Mesenchymal stem cell (in vitro differentiated cells and primary cell): Measurements from ENCODE around the gene CDK14.

Source experiments
- DNase-seq: peaks from one replicate; pipeline ENCODE4 v3.0.0-alpha.2; 2013
- H2AFZ ChIP-seq: one replicate; pipeline ENCODE4 v1.6.1; 2013; ENCODE audit warnings: low read depth, mild to moderate bottlenecking, control low read depth, inconsistent platforms, low read length, moderate library complexity
- H2AK5ac ChIP-seq: 2 replicates; pipeline ENCODE4 v1.6.1; 2013; ENCODE audit warnings: low read length, moderate library complexity, mild to moderate bottlenecking, inconsistent platforms; ENCODE audit not compliant: severe bottlenecking
- H2BK120ac ChIP-seq: one replicate; pipeline ENCODE4 v1.6.1; 2013; ENCODE audit warnings: low read depth, mild to moderate bottlenecking, inconsistent platforms, low read length, moderate library complexity
- H2BK12ac ChIP-seq, 2 experiments: one replicate each; pipeline ENCODE4 v1.6.1; 2013; ENCODE audit warnings: inconsistent platforms in 2 of 2, low read length in 2 of 2, mild to moderate bottlenecking in 2 of 2, moderate library complexity in 2 of 2, control low read depth in 1 of 2
- H2BK15ac ChIP-seq: one replicate; pipeline ENCODE4 v1.6.1; 2013; ENCODE audit warnings: mild to moderate bottlenecking, low read depth, inconsistent platforms; ENCODE audit not compliant: poor library complexity, severe bottlenecking
- H2BK5ac ChIP-seq: 2 replicates; pipeline ENCODE4 v1.6.1; 2013; ENCODE audit warnings: low read depth, mild to moderate bottlenecking, low read length, control low read depth, inconsistent platforms; ENCODE audit not compliant: poor library complexity, severe bottlenecking
- H3K14ac ChIP-seq, 2 experiments: one replicate each; pipeline ENCODE4 v1.6.1; 2013; ENCODE audit warnings: inconsistent platforms in 2 of 2, low read length in 2 of 2, control low read depth in 1 of 2, mild to moderate bottlenecking in 1 of 2, moderate library complexity in 1 of 2
- H3K18ac ChIP-seq, 2 experiments: one replicate each; pipeline ENCODE4 v1.6.1; 2013; ENCODE audit warnings: inconsistent platforms in 2 of 2, low read length in 2 of 2, control low read depth in 1 of 2, low read depth in 1 of 2, mild to moderate bottlenecking in 1 of 2
- H3K23ac ChIP-seq, 2 experiments: one replicate each; pipeline ENCODE4 v1.6.1; 2013; ENCODE audit warnings: inconsistent platforms in 2 of 2, low read length in 2 of 2, mild to moderate bottlenecking in 2 of 2, moderate library complexity in 2 of 2, control low read depth in 1 of 2
- H3K27ac ChIP-seq: 2 replicates; pipeline ENCODE4 v1.5.1; 2013; ENCODE audit warnings: mild to moderate bottlenecking, moderate library complexity, low read length, control low read depth, inconsistent platforms; ENCODE audit not compliant: poor library complexity, severe bottlenecking
- H3K27me3 ChIP-seq, 2 experiments: 2 replicates each; pipeline versions ENCODE4 v1.6.1 to v1.7.0; 2013; ENCODE audit warnings: low read length in 2 of 2, mild to moderate bottlenecking in 2 of 2, moderate library complexity in 2 of 2, control low read depth in 1 of 2, inconsistent platforms in 1 of 2; ENCODE audit not compliant: control insufficient read depth in 1 of 2, insufficient read depth in 1 of 2
- H3K36me3 ChIP-seq, 2 experiments: 2 replicates each; pipeline versions ENCODE4 v1.6.1 to v1.7.0; 2013; ENCODE audit warnings: low read length in 2 of 2, control low read depth in 1 of 2, inconsistent platforms in 1 of 2, low read depth in 1 of 2, mild to moderate bottlenecking in 1 of 2; ENCODE audit not compliant: insufficient read depth in 2 of 2, control insufficient read depth in 1 of 2
- H3K4ac ChIP-seq, 2 experiments: one replicate each; pipeline ENCODE4 v1.6.1; 2013; ENCODE audit warnings: inconsistent platforms in 2 of 2, low read length in 2 of 2, mild to moderate bottlenecking in 2 of 2, moderate library complexity in 2 of 2, control low read depth in 1 of 2, low read depth in 1 of 2
- H3K4me1 ChIP-seq: 2 replicates; pipeline ENCODE4 v1.6.1; 2013; ENCODE audit warnings: low read depth, low read length, control low read depth; ENCODE audit not compliant: control insufficient read depth, insufficient read depth
- H3K4me2 ChIP-seq: 2 replicates; pipeline ENCODE4 v1.6.1; 2013; ENCODE audit warnings: low read length, mild to moderate bottlenecking, inconsistent platforms; ENCODE audit not compliant: poor library complexity, severe bottlenecking
- H3K4me3 ChIP-seq, 2 experiments: 2 replicates each; pipeline versions ENCODE4 v1.5.1 to v1.7.0; 2013; ENCODE audit warnings: low read length in 2 of 2, mild to moderate bottlenecking in 2 of 2, control low read depth in 1 of 2, low read depth in 1 of 2; ENCODE audit not compliant: insufficient read depth in 1 of 2
- H3K79me1 ChIP-seq: replicated peaks from 2 replicates; pipeline ENCODE4 v1.6.1; 2013; ENCODE audit warnings: mild to moderate bottlenecking, control low read depth, low read length, inconsistent platforms; ENCODE audit not compliant: poor library complexity, severe bottlenecking
- H3K9ac ChIP-seq: 2 replicates; pipeline ENCODE4 v1.7.0; 2013; ENCODE audit warnings: mild to moderate bottlenecking, low read length, moderate library complexity
- H3K9me3 ChIP-seq: 2 replicates; pipeline ENCODE4 v1.7.0; 2013; ENCODE audit warnings: mild to moderate bottlenecking, low read length; ENCODE audit not compliant: control insufficient read depth
- H4K8ac ChIP-seq: one replicate; pipeline ENCODE4 v1.6.1; 2013; ENCODE audit warnings: inconsistent platforms, mild to moderate bottlenecking, low read length, moderate library complexity
- H4K91ac ChIP-seq: one replicate; pipeline ENCODE4 v1.6.1; 2013; ENCODE audit warnings: mild to moderate bottlenecking, low read length, inconsistent platforms
- WGBS: methylation state at CpG from one replicate; pipeline ENCODE4 v1.1.7; 2013; ENCODE audit warnings: mixed read lengths; 5-methylcytosine and 5-hydroxymethylcytosine counted together

The CDK14 gene

GRCh38 chr7:90621747-90622140, 25.6 kb downstream of the CDK14 start:
- H2BK5ac ChIP-seq = no peak overlapping the region
- H3K4me1 ChIP-seq = peaks cover 9% of the 10 kb centered on the region
- H3K27ac ChIP-seq = no peak overlapping the region
- H2AK5ac ChIP-seq = no peak overlapping the region
- H3K4ac ChIP-seq = no peak overlapping the region
- no peak overlapping the region for H3K4me2 ChIP-seq
- H3K4me3 ChIP-seq = no peak overlapping the region
- no peak overlapping the region for H3K14ac ChIP-seq
- no peaks in the 10 kb centered on the region for H3K9me3 ChIP-seq
- H2BK120ac ChIP-seq = no peak overlapping the region
- no peak overlapping the region for H2AFZ ChIP-seq
- H3K79me1 ChIP-seq = peaks cover 23% of the 10 kb centered on the region
- H3K27me3 ChIP-seq = no peaks in the 10 kb centered on the region
- H2BK12ac ChIP-seq = no peak overlapping the region
- H2BK15ac ChIP-seq = no peak overlapping the region
- H3K36me3 ChIP-seq = no peaks in the 10 kb centered on the region
- H3K9ac ChIP-seq = no peak overlapping the region
- peak; percentile 15 for DNase-seq
- no peak overlapping the region for H3K23ac ChIP-seq
- H4K91ac ChIP-seq = no peak overlapping the region
- 49% methylated on average over 4 of the region's 4 CpGs for WGBS
- H4K8ac ChIP-seq = no peak overlapping the region
- no peak overlapping the region for H3K18ac ChIP-seq

DNA sequence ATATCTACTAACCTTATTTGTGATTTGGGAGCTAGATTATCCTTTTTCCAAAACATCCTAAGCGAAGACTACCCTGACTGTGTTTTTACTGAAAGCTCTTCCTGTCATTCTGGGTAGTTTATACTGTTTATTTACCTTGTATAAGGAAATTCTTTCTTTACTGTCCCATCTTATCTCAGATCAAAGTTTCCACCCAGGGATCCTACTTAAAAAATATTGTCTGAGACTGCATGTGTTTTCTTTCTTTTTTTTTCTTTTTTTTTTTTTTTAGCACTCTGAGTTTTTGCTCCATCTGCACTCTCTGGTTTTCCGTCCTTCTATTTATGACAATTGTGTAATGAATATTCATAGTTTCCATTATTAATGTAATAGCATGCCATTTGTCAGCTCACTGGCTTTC, 26.5 kb downstream of the CDK14 start:
- no CpG with 5 or more reads among the region's 2 CpGs for WGBS
- no peak overlapping the region for H3K4me3 ChIP-seq
- no peaks in the 10 kb centered on the region for H3K36me3 ChIP-seq
- H3K4me2 ChIP-seq = no peak overlapping the region
- H3K23ac ChIP-seq = no peak overlapping the region
- H3K4ac ChIP-seq = no peak overlapping the region
- no peak overlapping the region for H3K9ac ChIP-seq
- no peak overlapping the region for H2AK5ac ChIP-seq
- no peaks in the 10 kb centered on the region for H3K9me3 ChIP-seq
- no peak overlapping the region for H3K18ac ChIP-seq
- no peak overlapping the region for H4K8ac ChIP-seq
- no peak overlapping the region for H2BK5ac ChIP-seq
- H3K27ac ChIP-seq = no peak overlapping the region
- peaks cover 24% of the 10 kb centered on the region for H3K79me1 ChIP-seq
- H3K27me3 ChIP-seq = no peaks in the 10 kb centered on the region
- no peak overlapping the region for H4K91ac ChIP-seq
- H3K14ac ChIP-seq = no peak overlapping the region
- H2BK15ac ChIP-seq = no peak overlapping the region
- no peak for DNase-seq
- H2BK12ac ChIP-seq = no peak overlapping the region
- H2AFZ ChIP-seq = no peak overlapping the region
- peaks cover 9% of the 10 kb centered on the region for H3K4me1 ChIP-seq
- no peak overlapping the region for H2BK120ac ChIP-seq

DNA sequence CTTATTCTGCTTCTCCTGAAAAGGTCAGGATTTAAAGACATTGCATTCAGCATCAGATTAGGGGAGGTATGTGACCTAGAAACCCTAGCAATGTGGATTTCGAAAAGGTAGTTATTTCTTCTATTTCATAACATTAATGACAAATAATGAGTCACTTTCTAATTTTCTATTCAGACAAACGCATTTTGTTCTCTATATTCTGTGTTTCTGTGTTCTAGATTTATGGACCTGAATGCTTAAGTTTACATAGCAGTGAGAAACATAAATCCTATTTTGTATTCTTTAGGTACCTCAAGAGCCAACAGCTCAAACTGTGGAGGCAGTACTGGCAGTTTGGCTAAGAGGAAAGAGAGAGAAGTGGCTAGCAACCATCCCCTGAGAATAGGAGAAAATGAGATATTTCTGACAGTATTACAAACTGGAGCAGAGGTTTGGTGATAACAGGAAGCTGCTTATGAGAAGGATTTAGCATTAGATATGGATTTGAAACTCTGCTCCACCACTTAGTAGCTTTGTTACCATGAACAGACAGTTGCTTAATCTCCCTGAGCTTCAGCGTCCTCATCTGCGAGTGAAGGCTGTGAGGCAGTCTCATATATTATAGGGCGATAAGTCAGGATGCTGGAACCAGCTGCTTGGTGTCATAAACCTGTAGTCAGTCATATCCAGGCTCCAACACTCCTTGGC, 28.2 kb downstream of the CDK14 start:
- no peaks in the 10 kb centered on the region for H3K27me3 ChIP-seq
- 17% methylated on average over 3 of the region's 5 CpGs for WGBS
- H3K79me1 ChIP-seq = peaks cover 26% of the 10 kb centered on the region
- no peak overlapping the region for H2AFZ ChIP-seq
- H3K4me3 ChIP-seq = peak overlapping the region in 1 of 2 experiments; percentile 64
- peak overlapping the region; percentile 34 for H2AK5ac ChIP-seq
- H4K8ac ChIP-seq = peak overlapping the region; percentile 39
- H3K36me3 ChIP-seq = no peaks in the 10 kb centered on the region
- H2BK15ac ChIP-seq = no peak overlapping the region
- peak overlapping the region; percentile 64 for H3K9ac ChIP-seq
- H3K23ac ChIP-seq = peak overlapping the region in 1 of 2 experiments; percentile 85
- H2BK120ac ChIP-seq = peak overlapping the region; percentile 57
- no peak overlapping the region for H3K4me2 ChIP-seq
- no peaks in the 10 kb centered on the region for H3K9me3 ChIP-seq
- H3K4me1 ChIP-seq = peaks cover 9% of the 10 kb centered on the region
- H3K18ac ChIP-seq = peak overlapping the region; percentile 76 to 81
- peak overlapping the region; percentile 46 for H2BK5ac ChIP-seq
- H3K27ac ChIP-seq = peak overlapping the region; percentile 20
- H2BK12ac ChIP-seq = peak overlapping the region; percentile 34
- DNase-seq = peak; percentile 58
- H3K4ac ChIP-seq = peak overlapping the region in 1 of 2 experiments; percentile 42
- H4K91ac ChIP-seq = no peak overlapping the region
- H3K14ac ChIP-seq = no peak overlapping the region

GRCh38 chr7:90625051-90625450, 28.9 kb downstream of the CDK14 start:
- Histone ChIP-seq H3K27ac (peak overlapping the region; percentile 9), H3K4me3 (peak overlapping the region in 1 of 2 experiments; percentile 64), H3K4me2 (no peak overlapping the region), H3K36me3 (no peaks in the 10 kb centered on the region), H2AK5ac (peak overlapping the region; percentile 5), H4K8ac (no peak overlapping the region), H2AFZ (no peak overlapping the region), H3K18ac (peak overlapping the region in 1 of 2 experiments; percentile 76), H4K91ac (peak overlapping the region; percentile 45), H2BK120ac (peak overlapping the region; percentile 78), H3K4me1 (peaks cover 7% of the 10 kb centered on the region), H3K79me1 (peaks cover 23% of the 10 kb centered on the region), H2BK5ac (no peak overlapping the region), H3K27me3 (no peaks in the 10 kb centered on the region), H2BK12ac (peak overlapping the region in 1 of 2 experiments; percentile 34), H3K4ac (peak overlapping the region in 1 of 2 experiments; percentile 14), H2BK15ac (no peak overlapping the region), H3K23ac (no peak overlapping the region), H3K9ac (peak overlapping the region; percentile 64), H3K9me3 (no peaks in the 10 kb centered on the region), H3K14ac (no peak overlapping the region)
- WGBS = 75% methylated on average over 4 of the region's 5 CpGs
- DNase-seq = peak; percentile 37
